ENCODE results near the gene SKP1.

The SKP1 gene

DNA sequence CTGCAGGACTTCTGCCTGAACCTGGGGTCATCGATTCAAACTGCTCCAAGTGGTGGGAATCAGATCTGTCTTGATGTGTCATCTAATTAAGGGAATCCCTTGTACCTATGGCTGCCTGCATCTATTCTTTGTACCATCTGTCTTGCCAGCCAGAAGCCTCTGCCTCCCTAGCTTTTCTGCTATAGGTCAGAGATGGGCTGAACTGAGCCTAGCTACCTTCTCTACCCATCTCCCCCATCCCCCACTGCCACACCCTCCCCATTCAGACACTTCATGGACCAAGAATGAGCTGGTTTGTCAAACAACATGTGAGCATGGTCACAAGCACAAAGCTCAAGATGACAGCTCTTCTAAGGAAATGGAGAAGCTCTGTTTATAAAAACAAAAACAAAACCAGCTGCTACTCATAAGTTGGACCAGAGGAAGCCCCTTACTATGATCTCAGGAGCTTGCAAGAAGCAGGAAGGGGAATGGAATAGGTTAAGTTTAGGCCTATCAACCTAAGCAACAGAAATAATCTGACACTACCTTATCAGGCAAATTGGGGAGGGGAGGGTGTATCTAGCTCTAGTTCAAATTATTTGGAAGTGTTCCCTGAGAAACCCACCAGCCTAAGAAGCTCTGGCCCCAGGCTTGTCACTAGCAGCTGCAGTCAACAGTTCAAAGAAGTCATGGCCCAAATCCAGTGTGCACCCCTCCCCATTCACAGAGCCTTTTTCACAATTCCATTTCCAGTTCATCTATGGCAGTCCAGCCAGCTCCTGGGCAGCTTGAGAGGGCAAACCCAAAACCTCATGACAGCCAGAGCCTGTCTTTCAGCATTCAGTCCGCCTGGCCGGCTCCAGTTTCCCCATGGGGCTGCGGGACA lies 29.9 kb downstream of the SKP1 start:
- H3K9ac ChIP-seq (ENCODE audit: low read length), result no peak overlapping the region
- peaks cover 4% of the 10 kb centered on the region; the same call in 1 of the 2 replicates for H4K20me1 ChIP-seq (ENCODE audit: insufficient read depth, low read length)
- H2AFZ ChIP-seq (ENCODE audit: low read depth, low read length), result no peak overlapping the region
- no peaks in the 10 kb centered on the region for H3K9me3 ChIP-seq (ENCODE audit: insufficient read depth, low read length)
- H3K27me3 ChIP-seq (ENCODE audit: low read depth, low read length), result no peaks in the 10 kb centered on the region
- no peak overlapping the region for H3K4me2 ChIP-seq (ENCODE audit: low read length)
- H3K79me2 ChIP-seq (ENCODE audit: low read length), result peaks cover 3% of the 10 kb centered on the region; the same call in 1 of the 2 replicates
- TF ChIP-seq EZH2phosphoT487 (IDR thresholded peaks at IDR 0.05; ENCODE audit: low read depth), result no peak
- TF ChIP-seq, protein P1, sequence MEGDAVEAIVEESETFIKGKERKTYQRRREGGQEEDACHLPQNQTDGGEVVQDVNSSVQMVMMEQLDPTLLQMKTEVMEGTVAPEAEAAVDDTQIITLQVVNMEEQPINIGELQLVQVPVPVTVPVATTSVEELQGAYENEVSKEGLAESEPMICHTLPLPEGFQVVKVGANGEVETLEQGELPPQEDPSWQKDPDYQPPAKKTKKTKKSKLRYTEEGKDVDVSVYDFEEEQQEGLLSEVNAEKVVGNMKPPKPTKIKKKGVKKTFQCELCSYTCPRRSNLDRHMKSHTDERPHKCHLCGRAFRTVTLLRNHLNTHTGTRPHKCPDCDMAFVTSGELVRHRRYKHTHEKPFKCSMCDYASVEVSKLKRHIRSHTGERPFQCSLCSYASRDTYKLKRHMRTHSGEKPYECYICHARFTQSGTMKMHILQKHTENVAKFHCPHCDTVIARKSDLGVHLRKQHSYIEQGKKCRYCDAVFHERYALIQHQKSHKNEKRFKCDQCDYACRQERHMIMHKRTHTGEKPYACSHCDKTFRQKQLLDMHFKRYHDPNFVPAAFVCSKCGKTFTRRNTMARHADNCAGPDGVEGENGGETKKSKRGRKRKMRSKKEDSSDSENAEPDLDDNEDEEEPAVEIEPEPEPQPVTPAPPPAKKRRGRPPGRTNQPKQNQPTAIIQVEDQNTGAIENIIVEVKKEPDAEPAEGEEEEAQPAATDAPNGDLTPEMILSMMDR (IDR thresholded peaks at IDR 0.05; ENCODE audit: low read depth, low read length), result no peak
- peaks cover 30% of the 10 kb centered on the region for H3K36me3 ChIP-seq (replicated peaks; ENCODE audit: low read depth, low read length)
- H3K27ac ChIP-seq (ENCODE audit: low read length), result no peak overlapping the region
- no peaks in the 10 kb centered on the region for H3K4me1 ChIP-seq (ENCODE audit: low read length)
- H3K4me3 ChIP-seq (ENCODE audit: low read length), result no peak overlapping the region

GRCh38 chr5:134145779-134146581 lies 30.8 kb downstream of the SKP1 start:
- TF ChIP-seq EZH2phosphoT487 (IDR thresholded peaks at IDR 0.05; ENCODE audit: low read depth), result no peak
- TF ChIP-seq, protein P1 (IDR thresholded peaks at IDR 0.05; ENCODE audit: low read depth, low read length), result peak; percentile 61
- Histone ChIP-seq H3K4me3 (ENCODE audit: low read length) (no peak overlapping the region), H3K27me3 (ENCODE audit: low read depth, low read length) (no peaks in the 10 kb centered on the region), H4K20me1 (ENCODE audit: insufficient read depth, low read length) (peaks cover 4% of the 10 kb centered on the region), H3K4me1 (ENCODE audit: low read length) (peaks cover 2% of the 10 kb centered on the region), H2AFZ (ENCODE audit: low read depth, low read length) (no peak overlapping the region), H3K4me2 (ENCODE audit: low read length) (no peak overlapping the region), H3K36me3 (replicated peaks; ENCODE audit: low read depth, low read length) (peaks cover 27% of the 10 kb centered on the region), H3K79me2 (ENCODE audit: low read length) (peaks cover 3% of the 10 kb centered on the region; the same call in 1 of the 2 replicates), H3K9ac (ENCODE audit: low read length) (no peak overlapping the region), H3K9me3 (ENCODE audit: insufficient read depth, low read length) (no peaks in the 10 kb centered on the region), H3K27ac (ENCODE audit: low read length) (no peak overlapping the region)

GRCh38 chr5:134145041-134145757 lies 31.6 kb downstream of the SKP1 start:
- H3K4me3 ChIP-seq (ENCODE audit: low read length), result no peak overlapping the region
- no peak overlapping the region for H3K27ac ChIP-seq (ENCODE audit: low read length)
- H3K27me3 ChIP-seq (ENCODE audit: low read depth, low read length), result no peaks in the 10 kb centered on the region
- H3K9me3 ChIP-seq (ENCODE audit: insufficient read depth, low read length), result no peaks in the 10 kb centered on the region
- H3K36me3 ChIP-seq (replicated peaks; ENCODE audit: low read depth, low read length), result peaks cover 21% of the 10 kb centered on the region
- TF ChIP-seq, protein P1 (IDR thresholded peaks at IDR 0.05; ENCODE audit: low read depth, low read length), result no peak
- TF ChIP-seq EZH2phosphoT487 (IDR thresholded peaks at IDR 0.05; ENCODE audit: low read depth), result no peak
- H3K9ac ChIP-seq (ENCODE audit: low read length), result no peak overlapping the region
- H2AFZ ChIP-seq (ENCODE audit: low read depth, low read length), result no peak overlapping the region
- H3K79me2 ChIP-seq (ENCODE audit: low read length), result no peaks in the 10 kb centered on the region; the same call in 1 of the 2 replicates
- H4K20me1 ChIP-seq (ENCODE audit: insufficient read depth, low read length), result peaks cover 5% of the 10 kb centered on the region
- peaks cover 9% of the 10 kb centered on the region for H3K4me1 ChIP-seq (ENCODE audit: low read length)
- no peak overlapping the region for H3K4me2 ChIP-seq (ENCODE audit: low read length)
